Sigmoid colon (tissue), 7 donors: ENCODE data around the gene SCP2D1. TPM values are rescaled to one million over a fixed set of nuclear protein-coding genes. Genes with fewer than 3 reads are reported as not detected.
"Not testable (repeated sequence)": the region's sequence is repeated elsewhere in the genome, so short reads cannot be mapped to it uniquely, and the experiment has no call there.

ENCODE experiments used
- DNase-seq: peaks from one replicate; pipeline ENCODE4 v3.0.0-alpha.2; 2019
- H3K27ac ChIP-seq, 4 donors: fragments of 200-600 bp; sonication (generic); one replicate each; pipeline ENCODE4 v1.5.1; 2016 to 2019; ENCODE audit warnings: mild to moderate bottlenecking in 1 of 4
- H3K27me3 ChIP-seq, 3 donors: fragments of 200-600 bp; sonication (generic); one replicate each; pipeline ENCODE4 v1.5.1; 2019; ENCODE audit warnings: mild to moderate bottlenecking in 1 of 3
- H3K36me3 ChIP-seq, 4 donors: fragments of 200-600 bp; sonication (generic); one replicate each; pipeline ENCODE4 v1.5.1; 2016 to 2019
- H3K4me1 ChIP-seq, 4 donors: fragments of 200-600 bp; sonication (generic); one replicate each; pipeline ENCODE4 v1.5.1; 2017 to 2019
- H3K4me3 ChIP-seq, 4 donors: fragments of 200-600 bp; sonication (generic); one replicate each; pipeline ENCODE4 v1.5.1; 2017 to 2019; ENCODE audit warnings: mild to moderate bottlenecking in 2 of 4, moderate library complexity in 1 of 4
- H3K9me3 ChIP-seq, 4 donors: fragments of 200-600 bp in 3 of 4; sonication (generic) in 3 of 4; one replicate each; pipeline versions ENCODE4 v1.5.1 to v1.6.1; 2013 to 2019
- CTCF ChIP-seq, 4 experiments: fragments of 450-650 bp in 3 of 4; fragments of 200-600 bp in 1 of 4; IDR thresholded peaks; one replicate each; pipeline ENCODE4 v1.5.1; 2016 to 2019; ENCODE audit warnings: antibody characterized with exemption in 4 of 4, mild to moderate bottlenecking in 3 of 4, moderate library complexity in 2 of 4
- EP300 ChIP-seq, 4 donors: sonication (generic); formaldehyde crosslinking; IDR thresholded peaks; one replicate each; pipeline ENCODE4 v1.6.1; 2017; ENCODE audit warnings: antibody characterized with exemption in 4 of 4
- POLR2A ChIP-seq, 2 donors: fragments of 450-650 bp; IDR thresholded peaks; one replicate each; pipeline ENCODE4 v1.6.1; 2016; ENCODE audit warnings: antibody characterized with exemption in 2 of 2, mild to moderate bottlenecking in 2 of 2, moderate library complexity in 2 of 2
- POLR2AphosphoS5 ChIP-seq, 4 donors: sonication (generic); formaldehyde crosslinking; IDR thresholded peaks; one replicate each; pipeline ENCODE4 v1.6.1; 2017; ENCODE audit warnings: antibody characterized with exemption in 4 of 4
- WGBS, 2 donors: extraction: QIAGEN DNeasy Blood & Tissue Kit; methylation state at CpG; one replicate each; pipeline ENCODE4 v1.1.7; 2013; 5-methylcytosine and 5-hydroxymethylcytosine counted together
- intact Hi-C: fragments of 100-400 bp; cut with DNase I; formaldehyde crosslinking; loops from one replicate; pipeline ENCODE4 v1.15.1; 2023
- polyA plus RNA-seq, 3 donors: library from polyadenylated mRNA; stranded (reverse); fragments of 200-250 nt; gene quantifications; one replicate each; pipeline ENCODE4 v1.2.3, GENCODE V29; 2013
- total RNA-seq, 4 donors: library from RNA; depleted of rRNA; stranded (reverse); fragments of >200 nt; gene quantifications; one replicate each; pipeline ENCODE4 v1.1.0, GENCODE V29; 2016
- donor health status: healthy with polysubstance abuse.
- donor health status: Bipolar disorder and iron deficiency.
- donor health status: healthy.

Gene SCP2D1
- total and polyA plus RNA-seq, 7 donors = 0.99 TPM; not detected in 6

- peaks cover 0 to 3% (median 0%) of the 10 kb centered on the region in 4 donors for H3K4me1 ChIP-seq
- 72 to 78% methylated on average over 10 of the region's 10 CpGs for WGBS, 2 donors
- H3K4me3 ChIP-seq = no peak overlapping the region
- no peaks in the 10 kb centered on the region for H3K36me3 ChIP-seq
- no peak overlapping the region for H3K27ac ChIP-seq
- no peak for TF ChIP-seq POLR2A (IDR thresholded peaks at IDR 0.05)
- TF ChIP-seq POLR2AphosphoS5 (IDR thresholded peaks at IDR 0.05) = no peak
- TF ChIP-seq EP300 (IDR thresholded peaks at IDR 0.05) = no peak
- no peak for TF ChIP-seq CTCF (IDR thresholded peaks at IDR 0.05)
- no peak for DNase-seq
- no peaks in the 10 kb centered on the region for H3K27me3 ChIP-seq
- H3K9me3 ChIP-seq = no peaks in the 10 kb centered on the region
- intact Hi-C loops = no loop called here
These were observed 34.7 kb upstream of the SCP2D1 start for GRCh38 chr20:18778690-18779392.

- no peak overlapping the region for H3K27ac ChIP-seq
- no peaks in the 10 kb centered on the region for H3K4me1 ChIP-seq
- H3K4me3 ChIP-seq = no peak overlapping the region
- no peaks in the 10 kb centered on the region for H3K27me3 ChIP-seq
- H3K9me3 ChIP-seq = no peaks in the 10 kb centered on the region
- H3K36me3 ChIP-seq = no peaks in the 10 kb centered on the region
- no peak for DNase-seq
- TF ChIP-seq EP300 (IDR thresholded peaks at IDR 0.05) (no peak), POLR2A (IDR thresholded peaks at IDR 0.05) (no peak)
- intact Hi-C loops = no loop called here
- WGBS, 2 donors = 83 to 85% methylated on average over 9 of the region's 9 CpGs
These were observed 33.0 kb upstream of the SCP2D1 start for GRCh38 chr20:18780385-18781130.

GRCh38 chr20:18781509-18781908, 32.1 kb upstream of the SCP2D1 start:
- Histone ChIP-seq H3K4me1 (no peaks in the 10 kb centered on the region), H3K36me3 (no peaks in the 10 kb centered on the region), H3K9me3 (no peaks in the 10 kb centered on the region), H3K27ac (no peak overlapping the region), H3K27me3 (no peaks in the 10 kb centered on the region), H3K4me3 (no peak overlapping the region)
- no peak for TF ChIP-seq POLR2A (IDR thresholded peaks at IDR 0.05)
- no peak for TF ChIP-seq CTCF (IDR thresholded peaks at IDR 0.05)
- TF ChIP-seq POLR2AphosphoS5 (IDR thresholded peaks at IDR 0.05) = no peak
- TF ChIP-seq EP300 (IDR thresholded peaks at IDR 0.05) = no peak
- DNase-seq = no peak
- intact Hi-C loops = no loop called here
- WGBS, 2 donors = 76 to 86% methylated on average over 3 of the region's 3 CpGs

- TF ChIP-seq EP300 (IDR thresholded peaks at IDR 0.05) (no peak), CTCF (IDR thresholded peaks at IDR 0.05) (no peak), POLR2AphosphoS5 (IDR thresholded peaks at IDR 0.05) (no peak), POLR2A (IDR thresholded peaks at IDR 0.05) (no peak)
- WGBS, 2 donors = 80% methylated on average over 5 of the region's 5 CpGs
- no peak overlapping the region for H3K4me3 ChIP-seq
These were observed 30.1 kb upstream of the SCP2D1 start for GRCh38 chr20:18783385-18783959.

GRCh38 chr20:18787046-18787445, 26.5 kb upstream of the SCP2D1 start:
- intact Hi-C loops = not testable (repeated sequence)
- 89 to 90% methylated on average over 2 of the region's 2 CpGs for WGBS, 2 donors

More at GRCh38 chr20:18783385-18783959, 30.1 kb upstream of the SCP2D1 start:
- intact Hi-C loops = no loop called here
- no peak for DNase-seq
- Histone ChIP-seq H3K4me1 (no peaks in the 10 kb centered on the region), H3K27ac (no peak overlapping the region), H3K9me3 (no peaks in the 10 kb centered on the region), H3K27me3 (no peaks in the 10 kb centered on the region), H3K36me3 (no peaks in the 10 kb centered on the region)

More at GRCh38 chr20:18787046-18787445, 26.5 kb upstream of the SCP2D1 start:
- not testable (repeated sequence) for H3K4me3 ChIP-seq, H3K27me3 ChIP-seq, DNase-seq, H3K9me3 ChIP-seq, H3K36me3 ChIP-seq, H3K27ac ChIP-seq, H3K4me1 ChIP-seq
